HFFc6 (cell line): Measurements from ENCODE around the gene AMER3. TPM values are rescaled to one million over a fixed set of nuclear protein-coding genes. Genes with fewer than 3 reads are reported as not detected.

Experiments
- DNase-seq: peaks from one replicate; pipeline ENCODE4 v3.0.0-alpha.2; 2018
- H3K27ac Mint-ChIP-seq: 2 replicates; pipeline ENCODE4 v1.8.0; 2020; ENCODE audit warnings: mild to moderate bottlenecking, mixed read lengths
- H3K27me3 Mint-ChIP-seq: 2 replicates; pipeline ENCODE4 v1.8.0; 2021; ENCODE audit warnings: mild to moderate bottlenecking, moderate library complexity, mixed read lengths; ENCODE audit not compliant: insufficient read depth
- H3K36me3 Mint-ChIP-seq: 2 replicates; pipeline ENCODE4 v1.8.0; 2021; ENCODE audit warnings: low read depth, mixed read lengths
- H3K4me1 Mint-ChIP-seq: 2 replicates; pipeline ENCODE4 v1.8.0; 2020; ENCODE audit warnings: low read depth, mixed read lengths
- H3K4me3 Mint-ChIP-seq: 2 replicates; pipeline ENCODE4 v1.8.0; 2020; ENCODE audit warnings: mild to moderate bottlenecking, moderate library complexity, mixed read lengths
- H3K9me3 Mint-ChIP-seq: 2 replicates; pipeline ENCODE4 v1.8.0; 2020; ENCODE audit warnings: mild to moderate bottlenecking, mixed read lengths
- total RNA-seq, 6 experiments: library from RNA; stranded (reverse); fragmentation: NEBNext Ultra II Directional; extraction: Animal tissue kit (Norgen Biotek cat#: 25700); gene quantifications; 2 replicates in 1 of 6; 3 replicates in 5 of 6; pipeline ENCODE4 v1.2.3, GENCODE V29; 2021
- TF ChIP-seq, protein P1 (sequence below): fragments of 200-600 bp; sonication (generic); IDR thresholded peaks from 2 replicates; pipeline ENCODE4 v1.5.0; 2021; ENCODE audit warnings: antibody characterized with exemption, mild to moderate bottlenecking

AMER3 gene
- total RNA-seq, 6 experiments from 2014 or later: not detected

DNA sequence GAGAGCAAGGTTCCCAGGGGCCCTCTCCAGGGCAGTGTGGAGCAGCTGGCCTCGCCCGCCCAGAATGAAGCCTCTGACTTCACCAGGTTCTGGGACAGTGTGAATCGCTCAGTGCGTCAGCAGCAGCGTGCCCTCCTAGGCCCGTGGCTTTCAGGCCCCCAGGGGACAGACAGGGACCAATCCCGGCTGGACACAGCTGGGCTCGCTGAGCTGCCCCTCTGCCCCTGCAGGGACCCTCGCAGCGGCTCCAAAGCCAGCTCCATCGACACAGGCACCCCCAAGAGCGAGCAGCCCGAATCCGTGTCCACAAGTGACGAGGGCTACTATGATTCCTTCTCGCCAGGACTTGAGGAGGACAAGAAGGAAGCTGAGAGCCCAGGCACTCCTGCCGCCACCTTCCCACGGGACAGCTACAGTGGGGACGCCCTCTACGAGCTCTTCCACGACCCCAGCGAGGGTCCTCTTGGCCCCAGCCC lies 7.6 kb downstream of the AMER3 start:
- peaks cover 28% of the 10 kb centered on the region for H3K9me3 Mint-ChIP-seq
- H3K4me1 Mint-ChIP-seq: no peaks in the 10 kb centered on the region
- H3K27me3 Mint-ChIP-seq: no peaks in the 10 kb centered on the region; the same call in none of the 2 replicates
- H3K27ac Mint-ChIP-seq: no peak overlapping the region
- TF ChIP-seq, protein P1, sequence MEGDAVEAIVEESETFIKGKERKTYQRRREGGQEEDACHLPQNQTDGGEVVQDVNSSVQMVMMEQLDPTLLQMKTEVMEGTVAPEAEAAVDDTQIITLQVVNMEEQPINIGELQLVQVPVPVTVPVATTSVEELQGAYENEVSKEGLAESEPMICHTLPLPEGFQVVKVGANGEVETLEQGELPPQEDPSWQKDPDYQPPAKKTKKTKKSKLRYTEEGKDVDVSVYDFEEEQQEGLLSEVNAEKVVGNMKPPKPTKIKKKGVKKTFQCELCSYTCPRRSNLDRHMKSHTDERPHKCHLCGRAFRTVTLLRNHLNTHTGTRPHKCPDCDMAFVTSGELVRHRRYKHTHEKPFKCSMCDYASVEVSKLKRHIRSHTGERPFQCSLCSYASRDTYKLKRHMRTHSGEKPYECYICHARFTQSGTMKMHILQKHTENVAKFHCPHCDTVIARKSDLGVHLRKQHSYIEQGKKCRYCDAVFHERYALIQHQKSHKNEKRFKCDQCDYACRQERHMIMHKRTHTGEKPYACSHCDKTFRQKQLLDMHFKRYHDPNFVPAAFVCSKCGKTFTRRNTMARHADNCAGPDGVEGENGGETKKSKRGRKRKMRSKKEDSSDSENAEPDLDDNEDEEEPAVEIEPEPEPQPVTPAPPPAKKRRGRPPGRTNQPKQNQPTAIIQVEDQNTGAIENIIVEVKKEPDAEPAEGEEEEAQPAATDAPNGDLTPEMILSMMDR: no peak
- H3K36me3 Mint-ChIP-seq: no peaks in the 10 kb centered on the region
- no peak overlapping the region for H3K4me3 Mint-ChIP-seq
- no peak for DNase-seq

- Mint-ChIP-seq H3K9me3 (peaks cover 30% of the 10 kb centered on the region), H3K4me1 (no peaks in the 10 kb centered on the region), H3K27me3 (no peaks in the 10 kb centered on the region; the same call in none of the 2 replicates), H3K4me3 (no peak overlapping the region), H3K36me3 (no peaks in the 10 kb centered on the region), H3K27ac (no peak overlapping the region)
- no peak for DNase-seq
- TF ChIP-seq, protein P1: no peak
These were observed 8.1 kb downstream of the AMER3 start for GRCh38 chr2:130763405-130763804.

DNA sequence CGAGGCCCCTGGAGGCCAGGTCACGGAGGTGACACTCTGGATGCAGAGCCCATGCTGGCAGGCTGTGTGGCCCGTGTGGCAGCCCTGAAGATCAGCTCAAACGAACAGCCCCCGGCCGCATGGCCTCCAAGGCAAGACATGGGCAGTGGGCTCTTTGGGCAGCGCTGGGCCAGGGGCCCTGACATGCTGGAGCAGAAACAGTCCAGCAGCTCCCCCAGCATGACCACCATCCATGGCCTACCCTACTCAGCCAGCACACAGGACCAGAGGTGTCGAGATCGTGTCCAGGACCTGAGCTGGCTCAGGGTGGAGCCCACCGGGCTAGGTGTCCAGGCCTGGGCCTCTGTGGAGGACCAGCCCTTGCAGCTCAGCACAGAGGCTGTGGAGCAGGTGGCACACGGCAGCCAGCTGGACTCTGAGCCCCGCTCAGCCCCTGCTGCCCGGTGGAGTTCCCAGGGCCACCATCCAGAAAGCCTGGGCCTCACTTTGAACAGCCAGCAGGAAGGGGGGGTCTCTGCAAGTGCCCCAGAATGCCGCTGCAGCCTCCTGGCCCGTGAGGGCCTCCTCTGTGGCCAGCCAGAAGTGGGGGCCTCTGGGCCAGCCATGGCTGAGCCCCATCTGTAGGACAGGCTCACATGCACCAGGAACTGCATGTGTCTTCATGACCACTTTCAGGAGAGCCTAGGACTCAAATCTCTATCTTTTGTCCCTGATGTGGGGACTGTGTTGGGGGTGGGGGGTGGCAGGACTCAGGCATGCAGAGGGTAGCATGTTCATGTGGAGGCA lies 8.9 kb downstream of the AMER3 start:
- TF ChIP-seq, protein P1: no peak
- no peak for DNase-seq
- Mint-ChIP-seq H3K9me3 (peaks cover 30% of the 10 kb centered on the region), H3K36me3 (no peaks in the 10 kb centered on the region), H3K27ac (no peak overlapping the region), H3K27me3 (peaks cover 4% of the 10 kb centered on the region), H3K4me1 (no peaks in the 10 kb centered on the region), H3K4me3 (no peak overlapping the region)

- no peaks in the 10 kb centered on the region for H3K36me3 Mint-ChIP-seq
- TF ChIP-seq, protein P1: no peak
- no peak overlapping the region for H3K27ac Mint-ChIP-seq
- peaks cover 30% of the 10 kb centered on the region for H3K9me3 Mint-ChIP-seq
- no peaks in the 10 kb centered on the region for H3K4me1 Mint-ChIP-seq
- DNase-seq: no peak
- H3K4me3 Mint-ChIP-seq: no peak overlapping the region
- peaks cover 4% of the 10 kb centered on the region for H3K27me3 Mint-ChIP-seq
These were observed 9.4 kb downstream of the AMER3 start for GRCh38 chr2:130764821-130765115.

GRCh38 chr2:130765464-130765863 lies 10.1 kb downstream of the AMER3 start:
- peaks cover 28% of the 10 kb centered on the region for H3K9me3 Mint-ChIP-seq
- no peak for DNase-seq
- H3K27ac Mint-ChIP-seq: no peak overlapping the region
- no peak overlapping the region for H3K4me3 Mint-ChIP-seq
- no peaks in the 10 kb centered on the region for H3K36me3 Mint-ChIP-seq
- no peaks in the 10 kb centered on the region for H3K4me1 Mint-ChIP-seq
- H3K27me3 Mint-ChIP-seq: peaks cover 4% of the 10 kb centered on the region
- TF ChIP-seq, protein P1: no peak
